GM23248 (cell line): ENCODE measurements around the gene ZNF474.

ENCODE experiments used
- EZH2 ChIP-seq: fragments of 200-600 bp; sonication (generic); IDR thresholded peaks from 2 replicates; pipeline ENCODE4 v1.6.1; 2018; ENCODE audit warnings: antibody characterized with exemption, mild to moderate bottlenecking; ENCODE audit not compliant: insufficient read depth, poor library complexity, severe bottlenecking
- EZH2phosphoT487 ChIP-seq: fragments of 200-600 bp; sonication (generic); IDR thresholded peaks from 2 replicates; pipeline ENCODE4 v1.6.1; 2018; ENCODE audit warnings: antibody characterized with exemption, moderate library complexity, mild to moderate bottlenecking, low read depth; ENCODE audit not compliant: insufficient read depth

GRCh38 chr5:122175852-122176251 is 46.5 kb downstream of the ZNF474 start:
- TF ChIP-seq EZH2: no peak
- no peak for TF ChIP-seq EZH2phosphoT487
